Thyroid gland (tissue), 4 donors: ENCODE measurements around the gene RND2. TPM values are rescaled to one million over a fixed set of nuclear protein-coding genes. Genes with fewer than 3 reads are reported as not detected.
A peak's percentile ranks its signal among the peaks of the same experiment; 100 is the strongest.

Experiments
- DNase-seq, 2 donors: peaks; one replicate each; pipeline ENCODE4 v3.0.0-alpha.2; 2019
- H3K27ac ChIP-seq, 3 donors: fragments of 200-600 bp; sonication (generic); 1 replicate in 2 of 3; 2 replicates in 1 of 3; pipeline ENCODE4 v1.5.1; 2016 to 2019; ENCODE audit warnings: mild to moderate bottlenecking in 1 of 3, moderate library complexity in 1 of 3
- H3K27me3 ChIP-seq: fragments of 200-600 bp; sonication (generic); one replicate; pipeline ENCODE4 v1.5.1; 2019
- H3K36me3 ChIP-seq, 2 donors: fragments of 200-600 bp; sonication (generic); one replicate each; pipeline ENCODE4 v1.5.1; 2016 to 2019
- H3K4me1 ChIP-seq, 2 donors: fragments of 200-600 bp; sonication (generic); one replicate each; pipeline ENCODE4 v1.5.1; 2017 to 2019
- H3K4me3 ChIP-seq, 3 donors: fragments of 200-600 bp; sonication (generic); replicated peaks in 1 of 3; 1 replicate in 2 of 3; 2 replicates in 1 of 3; pipeline ENCODE4 v1.5.1; 2016; ENCODE audit warnings: mild to moderate bottlenecking in 1 of 3
- H3K9me3 ChIP-seq: fragments of 200-600 bp; sonication (generic); one replicate; pipeline ENCODE4 v1.5.1; 2017
- POLR2A ChIP-seq, 2 donors: fragments of 450-650 bp; IDR thresholded peaks; one replicate each; pipeline ENCODE4 v1.6.1; 2017; ENCODE audit warnings: antibody characterized with exemption in 2 of 2, mild to moderate bottlenecking in 2 of 2, moderate library complexity in 1 of 2
- WGBS, 2 donors: methylation state at CpG; one replicate each; pipeline ENCODE4 v1.1.5; 2017; 5-methylcytosine and 5-hydroxymethylcytosine counted together
- intact Hi-C: fragments of 100-400 bp; cut with DNase I; formaldehyde crosslinking; loops from one replicate; pipeline ENCODE4 v1.15.1; 2023
- total RNA-seq, 4 donors: library from RNA; depleted of rRNA; stranded (reverse); fragments of >200 nt; gene quantifications; one replicate each; pipeline ENCODE4 v1.2.3, GENCODE V29; 2016
- TF ChIP-seq, protein P1 (sequence below), 6 experiments: fragments of 200-600 bp in 3 of 6; fragments of 450-650 bp in 3 of 6; sonication (generic) in 3 of 6; IDR thresholded peaks; one replicate each; pipeline ENCODE4 v1.5.1; 2016 to 2019; ENCODE audit warnings: antibody characterized with exemption in 6 of 6, mild to moderate bottlenecking in 2 of 6, inconsistent platforms in 1 of 6, moderate library complexity in 1 of 6

Gene RND2
- total RNA-seq, 4 donors from 2014 or later = 5.2 to 14.8 (median 10.3) TPM

DNA sequence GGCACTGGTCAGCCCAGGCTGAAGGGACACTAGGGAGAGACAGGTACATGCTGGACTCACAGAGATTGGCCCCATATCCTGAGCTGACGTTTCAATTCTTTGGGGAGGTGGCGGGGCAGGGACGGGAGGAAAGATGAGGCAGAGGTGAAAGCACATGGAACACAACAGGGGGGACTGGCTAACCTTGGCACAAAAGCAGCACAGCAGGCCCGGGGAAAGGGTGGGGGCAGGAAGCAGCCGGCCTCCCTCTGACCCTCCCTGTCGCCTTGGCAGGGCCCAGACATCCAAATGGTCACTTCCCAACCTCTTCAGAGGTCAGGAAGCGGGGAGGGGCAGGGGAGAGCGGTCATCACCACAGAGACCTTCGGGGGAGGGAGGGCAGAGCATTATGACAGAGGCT is 9.5 kb upstream of the RND2 start:
- DNase-seq = peak; percentile 25 to 33
- H3K4me3 ChIP-seq = no peak overlapping the region
- H3K9me3 ChIP-seq = no peaks in the 10 kb centered on the region
- intact Hi-C loops = loop anchor here (10.0 kb wide), 1 partner anchor 299 kb away; no protein-coding TSS in a partner anchor
- WGBS, 2 donors = 66 to 75% methylated on average over 8 to 9 of the region's 9 CpGs
- peaks cover 11 to 37% of the 10 kb centered on the region in 2 donors for H3K36me3 ChIP-seq
- peaks cover 0 to 50% of the 10 kb centered on the region in 2 donors for H3K4me1 ChIP-seq
- no peaks in the 10 kb centered on the region for H3K27me3 ChIP-seq
- peak overlapping the region in 2 of 3 donors; percentile 49 to 64 for H3K27ac ChIP-seq
- TF ChIP-seq, protein P1, sequence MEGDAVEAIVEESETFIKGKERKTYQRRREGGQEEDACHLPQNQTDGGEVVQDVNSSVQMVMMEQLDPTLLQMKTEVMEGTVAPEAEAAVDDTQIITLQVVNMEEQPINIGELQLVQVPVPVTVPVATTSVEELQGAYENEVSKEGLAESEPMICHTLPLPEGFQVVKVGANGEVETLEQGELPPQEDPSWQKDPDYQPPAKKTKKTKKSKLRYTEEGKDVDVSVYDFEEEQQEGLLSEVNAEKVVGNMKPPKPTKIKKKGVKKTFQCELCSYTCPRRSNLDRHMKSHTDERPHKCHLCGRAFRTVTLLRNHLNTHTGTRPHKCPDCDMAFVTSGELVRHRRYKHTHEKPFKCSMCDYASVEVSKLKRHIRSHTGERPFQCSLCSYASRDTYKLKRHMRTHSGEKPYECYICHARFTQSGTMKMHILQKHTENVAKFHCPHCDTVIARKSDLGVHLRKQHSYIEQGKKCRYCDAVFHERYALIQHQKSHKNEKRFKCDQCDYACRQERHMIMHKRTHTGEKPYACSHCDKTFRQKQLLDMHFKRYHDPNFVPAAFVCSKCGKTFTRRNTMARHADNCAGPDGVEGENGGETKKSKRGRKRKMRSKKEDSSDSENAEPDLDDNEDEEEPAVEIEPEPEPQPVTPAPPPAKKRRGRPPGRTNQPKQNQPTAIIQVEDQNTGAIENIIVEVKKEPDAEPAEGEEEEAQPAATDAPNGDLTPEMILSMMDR (IDR thresholded peaks at IDR 0.05) = no peak
- TF ChIP-seq POLR2A (IDR thresholded peaks at IDR 0.05) = no peak

GRCh38 chr17:43016216-43016615 is 8.8 kb upstream of the RND2 start:
- TF ChIP-seq POLR2A (IDR thresholded peaks at IDR 0.05) = no peak
- H3K27me3 ChIP-seq = no peaks in the 10 kb centered on the region
- H3K4me3 ChIP-seq = no peak overlapping the region
- peak overlapping the region; percentile 8 to 64 (median 49) for H3K27ac ChIP-seq
- no peak for DNase-seq
- peaks cover 11 to 37% of the 10 kb centered on the region in 2 donors for H3K36me3 ChIP-seq
- peaks cover 0 to 55% of the 10 kb centered on the region in 2 donors for H3K4me1 ChIP-seq
- intact Hi-C loops = loop anchor here (10.0 kb wide), 1 partner anchor 299 kb away; no protein-coding TSS in a partner anchor
- H3K9me3 ChIP-seq = no peaks in the 10 kb centered on the region
- 93 to 95% methylated on average over 7 of the region's 7 CpGs for WGBS, 2 donors

- no peak for DNase-seq
- WGBS, 2 donors = 75% methylated on average over 19 of the region's 19 CpGs
- Histone ChIP-seq H3K27ac (no peak overlapping the region), H3K4me3 (no peak overlapping the region), H3K9me3 (no peaks in the 10 kb centered on the region), H3K27me3 (no peaks in the 10 kb centered on the region), H3K36me3 (peaks cover 9 to 32% of the 10 kb centered on the region in 2 donors), H3K4me1 (peaks cover 2 to 55% of the 10 kb centered on the region in 2 donors)
- intact Hi-C loops = loop anchor here (10.0 kb wide), 1 partner anchor 297 kb away; no protein-coding TSS in a partner anchor
- no peak for TF ChIP-seq POLR2A (IDR thresholded peaks at IDR 0.05)
- TF ChIP-seq, protein P1 (IDR thresholded peaks at IDR 0.05) = no peak
These were observed 6.8 kb upstream of the RND2 start for GRCh38 chr17:43018008-43018853.

DNA sequence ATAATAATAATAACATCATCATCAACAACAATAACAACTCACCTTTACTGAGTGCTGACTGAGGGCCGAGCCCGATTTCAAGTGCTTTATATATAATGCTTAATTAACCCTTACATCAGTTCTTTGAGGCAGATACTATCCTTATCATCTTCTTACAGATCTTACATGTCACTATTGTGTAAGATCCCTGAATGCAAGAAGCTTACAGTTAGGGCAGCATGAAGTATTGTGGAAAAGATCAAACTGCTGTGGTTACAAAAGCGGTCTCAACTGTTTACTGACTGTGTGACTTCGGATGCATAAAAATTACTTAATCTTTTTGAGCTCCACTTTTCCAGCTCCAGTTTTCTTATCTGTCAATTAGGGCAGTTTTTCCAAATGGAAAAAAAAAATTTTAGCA is 6.1 kb upstream of the RND2 start:
- no peaks in the 10 kb centered on the region for H3K27me3 ChIP-seq
- TF ChIP-seq, protein P1 (IDR thresholded peaks at IDR 0.05) = no peak
- no peak for TF ChIP-seq POLR2A (IDR thresholded peaks at IDR 0.05)
- DNase-seq = no peak
- H3K27ac ChIP-seq = peak overlapping the region in 1 of 3 donors; percentile 61
- H3K9me3 ChIP-seq = no peaks in the 10 kb centered on the region
- H3K4me3 ChIP-seq = no peak overlapping the region
- 46 to 57% methylated on average over 4 of the region's 4 CpGs for WGBS, 2 donors
- H3K36me3 ChIP-seq = peaks cover 3 to 25% of the 10 kb centered on the region in 2 donors
- peaks cover 2 to 50% of the 10 kb centered on the region in 2 donors for H3K4me1 ChIP-seq
- intact Hi-C loops = loop anchor here (10.0 kb wide), 1 partner anchor 296 kb away; no protein-coding TSS in a partner anchor

GRCh38 chr17:43019418-43019817 is 5.6 kb upstream of the RND2 start:
- H3K4me3 ChIP-seq = no peak overlapping the region
- peaks cover 3 to 21% of the 10 kb centered on the region in 2 donors for H3K36me3 ChIP-seq
- no peak for TF ChIP-seq POLR2A (IDR thresholded peaks at IDR 0.05)
- TF ChIP-seq, protein P1 (IDR thresholded peaks at IDR 0.05) = no peak
- no peaks in the 10 kb centered on the region for H3K9me3 ChIP-seq
- DNase-seq = no peak
- WGBS, 2 donors = 44 to 46% methylated on average over 7 of the region's 7 CpGs
- intact Hi-C loops = loop anchor here (10.0 kb wide), 1 partner anchor 295 kb away; no protein-coding TSS in a partner anchor
- H3K27me3 ChIP-seq = no peaks in the 10 kb centered on the region
- peak overlapping the region in 2 of 3 donors; percentile 61 to 92 for H3K27ac ChIP-seq
- H3K4me1 ChIP-seq = peaks cover 2 to 54% of the 10 kb centered on the region in 2 donors
